Stimulated activated CD8-positive, alpha-beta memory T cell treated with anti-CD3 and anti-CD28 coated beads, Interleukin-15, amount 100 ng/mL, for 24 hours (primary cell): Measurements from ENCODE around the gene DGKB.

Source experiments
- DNase-seq: peaks from one replicate; pipeline ENCODE4 v3.0.0-alpha.2; 2020; ENCODE audit warnings: low read depth

DGKB gene

GRCh38 chr7:14859267-14859666 lies 43.3 kb downstream of the DGKB start:
- no peak for DNase-seq

GRCh38 chr7:14858866-14859265 lies 43.7 kb downstream of the DGKB start:
- DNase-seq: no peak

GRCh38 chr7:14858410-14858809 lies 44.1 kb downstream of the DGKB start:
- no peak for DNase-seq

GRCh38 chr7:14855033-14855794 lies 47.3 kb downstream of the DGKB start:
- DNase-seq: no peak

- no peak for DNase-seq
Measured at GRCh38 chr7:14854471-14854870, 48.1 kb downstream of the DGKB start.

DNA sequence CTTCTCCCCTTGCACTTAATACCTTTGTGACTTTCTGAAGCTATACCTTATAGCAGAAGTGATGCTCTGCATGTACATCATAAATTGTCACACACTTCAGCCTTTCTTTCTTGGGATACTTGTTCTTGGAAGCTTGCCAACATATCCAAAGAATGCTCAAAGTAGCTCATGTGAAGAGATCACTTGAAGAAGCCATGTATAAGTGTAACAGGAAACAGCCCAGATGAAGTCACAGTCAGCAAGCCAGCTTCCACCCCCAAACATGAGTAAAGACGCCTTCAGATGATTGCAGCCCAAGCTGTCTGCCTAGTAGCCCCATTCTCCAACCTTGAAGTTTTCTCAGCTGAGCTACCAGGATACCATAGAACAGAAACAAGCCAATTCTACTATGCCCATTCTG lies 50.9 kb downstream of the DGKB start:
- DNase-seq: no peak

DNA sequence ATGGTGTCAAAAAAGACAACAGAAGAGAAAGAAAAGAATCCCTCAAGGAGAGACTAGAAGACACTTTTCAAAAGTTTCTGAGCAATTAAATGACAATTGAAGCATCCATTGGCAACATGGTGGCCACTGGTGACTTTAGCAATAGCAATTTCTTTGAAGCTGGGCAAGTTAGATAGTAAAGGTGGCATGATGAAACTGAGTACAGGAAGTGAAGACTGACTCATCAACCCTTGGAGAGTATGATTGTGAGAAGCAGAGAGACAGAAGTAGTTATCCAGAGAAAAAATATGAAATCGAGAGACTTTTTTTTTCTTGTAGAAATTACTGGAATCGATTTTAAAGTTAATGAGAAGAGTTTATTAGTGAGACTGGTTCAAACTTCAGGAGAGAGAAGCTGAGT lies 52.5 kb downstream of the DGKB start:
- DNase-seq: no peak

DNA sequence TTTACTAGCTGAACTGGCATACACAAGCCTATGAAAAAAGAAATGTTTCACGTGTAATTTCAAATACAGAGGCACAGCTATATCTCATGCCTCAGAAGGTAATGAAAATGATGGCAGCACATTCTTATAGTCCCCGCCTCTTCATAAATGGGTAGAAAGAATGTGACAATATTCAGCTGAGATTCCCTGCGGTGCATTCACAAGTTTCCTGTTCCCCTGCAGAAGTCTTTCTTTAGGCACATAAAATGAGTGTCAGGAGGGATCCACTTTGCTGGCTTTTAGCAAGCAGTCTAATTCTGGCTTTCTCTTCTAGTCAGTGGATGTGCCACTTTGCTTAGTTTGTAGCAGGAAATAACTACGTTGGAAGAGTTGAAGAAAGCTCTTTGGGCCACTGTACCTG lies 56.1 kb downstream of the DGKB start:
- no peak for DNase-seq

DNA sequence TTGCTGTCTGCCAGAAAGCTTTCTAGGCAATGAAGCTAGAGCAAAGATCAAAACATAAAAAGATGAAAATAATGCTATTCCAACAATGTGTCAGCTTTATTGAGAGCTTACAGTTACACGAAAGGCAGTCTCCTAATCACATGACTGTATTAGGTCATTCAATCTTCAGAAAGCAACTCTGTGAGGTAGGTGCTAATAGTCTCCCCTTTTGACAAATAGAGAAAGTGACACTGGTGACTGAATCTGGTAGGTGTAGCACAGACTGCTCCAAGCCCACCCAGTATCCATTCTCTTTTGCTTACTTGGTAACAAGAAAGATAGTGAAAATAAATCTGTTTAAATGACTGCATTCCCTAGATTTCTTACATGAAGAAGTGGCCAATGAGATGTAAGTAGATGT lies 58.8 kb downstream of the DGKB start:
- no peak for DNase-seq

GRCh38 chr7:14842523-14842922 lies 60.0 kb downstream of the DGKB start:
- DNase-seq: no peak

DNA sequence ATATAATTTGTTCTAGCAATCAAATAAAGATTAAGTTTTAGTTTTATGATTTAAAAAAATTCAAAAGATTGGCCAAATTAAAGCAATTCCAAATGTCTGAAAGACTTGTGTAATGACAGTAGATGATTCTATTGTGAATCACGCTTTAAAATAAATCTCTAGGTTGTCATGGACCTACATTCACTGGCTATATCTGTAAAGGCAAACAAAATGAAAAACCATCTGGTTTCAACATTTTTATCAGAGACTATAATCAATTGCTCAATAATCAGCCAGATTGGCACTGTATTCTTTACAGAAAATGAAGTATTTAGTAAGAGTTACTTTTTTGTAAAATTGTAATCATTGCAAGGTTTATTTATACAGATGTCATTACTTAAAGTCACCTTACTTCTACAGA lies 60.7 kb downstream of the DGKB start:
- DNase-seq: no peak

DNA sequence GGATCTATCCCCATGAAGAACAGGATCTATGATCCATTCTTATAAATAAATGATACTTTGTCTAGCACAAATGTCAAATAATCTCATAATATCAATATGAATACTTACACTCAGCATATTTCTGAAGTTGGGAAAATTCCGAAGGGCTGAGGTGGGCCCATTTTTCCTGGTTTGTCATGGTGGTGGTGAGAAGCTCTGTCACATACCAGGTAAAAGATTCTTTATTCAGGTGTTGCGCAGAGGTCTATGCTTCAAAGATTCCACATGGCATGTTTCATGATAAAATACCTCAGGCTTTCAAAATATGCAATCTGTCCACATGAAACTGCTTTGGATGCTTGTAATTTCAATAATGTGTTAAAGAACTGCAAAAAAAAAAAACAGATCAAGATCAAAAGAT lies 61.5 kb downstream of the DGKB start:
- DNase-seq: no peak

- no peak for DNase-seq
Measured at GRCh38 chr7:14839307-14839706, 63.2 kb downstream of the DGKB start.

- DNase-seq: no peak
Measured at GRCh38 chr7:14837216-14837615, 65.3 kb downstream of the DGKB start.

- DNase-seq: no peak
Measured at GRCh38 chr7:14836571-14837189, 65.9 kb downstream of the DGKB start.

DNA sequence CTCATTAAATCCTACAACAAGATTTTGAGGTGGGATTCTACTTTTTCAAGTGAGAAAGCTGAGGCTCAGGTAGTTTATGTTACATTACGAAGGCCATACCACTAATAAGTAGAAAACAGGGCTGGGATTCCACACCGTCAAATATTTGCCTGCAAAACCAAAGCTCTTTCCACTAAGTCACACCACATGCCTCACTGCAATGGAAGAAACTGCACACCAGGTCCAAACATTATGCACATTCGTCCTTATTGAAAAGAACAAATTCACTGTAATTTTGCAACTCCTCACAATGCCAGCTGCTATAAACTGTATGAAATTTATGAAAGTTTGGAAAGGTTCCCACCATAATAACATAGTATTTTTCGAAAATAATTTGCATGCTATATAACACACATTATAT lies 66.5 kb downstream of the DGKB start:
- no peak for DNase-seq

DNA sequence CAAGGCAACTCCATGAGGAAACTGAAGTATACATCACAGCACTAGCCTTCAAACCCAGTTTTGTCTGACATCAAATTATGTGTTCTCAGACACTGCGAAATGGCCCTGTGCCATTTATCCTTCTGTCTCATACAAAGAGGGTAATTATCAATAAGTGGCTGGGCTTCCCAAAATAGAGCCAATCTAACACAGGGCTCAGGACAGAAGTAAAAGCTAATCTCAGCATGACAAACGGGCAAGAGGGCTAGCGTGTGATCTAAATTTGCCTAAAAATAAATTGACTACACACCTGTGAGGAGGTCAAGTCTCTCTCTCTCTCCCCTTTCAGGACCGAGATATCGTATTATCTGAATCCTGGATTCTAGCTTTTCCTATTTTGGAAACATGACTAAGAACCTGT lies 67.2 kb downstream of the DGKB start:
- DNase-seq: no peak

- no peak for DNase-seq
Measured at GRCh38 chr7:14834883-14835282, 67.7 kb downstream of the DGKB start.

DNA sequence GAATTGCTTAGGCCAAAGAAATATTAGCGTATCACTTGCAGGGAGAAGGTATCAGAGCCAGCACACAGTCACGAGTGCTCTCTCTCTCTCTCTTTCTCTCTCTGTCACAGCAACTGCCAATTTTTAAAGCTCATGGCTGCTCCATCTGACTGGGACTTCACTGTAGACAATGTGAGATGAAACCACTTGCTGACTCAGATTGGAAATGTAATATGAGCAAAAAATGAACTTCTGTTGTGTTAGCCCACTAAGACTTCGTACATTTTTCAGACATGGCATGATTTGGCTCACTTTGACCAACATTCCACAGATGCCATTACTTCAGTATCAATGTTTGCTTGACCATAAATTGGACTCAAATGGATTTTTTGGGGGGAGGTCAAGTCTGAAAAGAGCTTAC lies 68.1 kb downstream of the DGKB start:
- DNase-seq: no peak

DNA sequence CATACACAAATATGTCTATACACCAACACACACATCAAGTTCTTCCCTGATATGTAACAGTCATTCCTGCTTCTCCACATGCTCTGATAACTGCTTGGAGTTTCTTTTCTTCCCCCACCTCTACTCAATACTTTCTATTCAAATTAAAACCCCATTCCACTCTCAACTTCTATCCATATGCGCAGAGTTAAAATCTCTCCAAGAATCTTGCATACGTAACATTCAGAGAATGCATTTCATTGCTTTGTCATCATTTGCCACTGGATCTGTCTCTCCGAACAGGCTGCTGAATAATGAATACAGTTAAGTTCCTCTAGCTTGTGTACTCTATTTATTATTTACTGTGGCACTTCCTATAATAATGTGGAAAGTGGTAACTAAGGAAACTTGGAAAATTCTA lies 68.8 kb downstream of the DGKB start:
- no peak for DNase-seq

DNA sequence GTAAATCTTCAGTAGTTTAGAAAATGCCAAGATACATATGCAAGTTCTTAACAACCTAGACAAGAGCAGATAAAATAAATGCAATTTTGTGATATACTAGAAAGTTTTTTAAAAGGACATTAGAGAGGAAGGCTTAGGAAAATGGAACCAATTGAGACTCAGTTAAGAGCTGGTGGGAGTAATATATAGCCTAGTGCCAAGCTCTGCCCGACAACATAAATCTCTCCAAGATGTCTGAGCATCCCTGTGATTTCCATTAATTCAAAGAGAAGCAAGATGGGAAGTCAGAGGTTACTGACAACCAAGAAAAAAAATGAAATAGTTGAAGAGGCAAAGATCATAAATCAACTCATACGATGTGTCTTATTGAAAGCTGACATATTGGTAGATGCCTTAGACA lies 74.5 kb downstream of the DGKB start:
- no peak for DNase-seq

GRCh38 chr7:14826426-14826825 lies 76.1 kb downstream of the DGKB start:
- DNase-seq: no peak

DNA sequence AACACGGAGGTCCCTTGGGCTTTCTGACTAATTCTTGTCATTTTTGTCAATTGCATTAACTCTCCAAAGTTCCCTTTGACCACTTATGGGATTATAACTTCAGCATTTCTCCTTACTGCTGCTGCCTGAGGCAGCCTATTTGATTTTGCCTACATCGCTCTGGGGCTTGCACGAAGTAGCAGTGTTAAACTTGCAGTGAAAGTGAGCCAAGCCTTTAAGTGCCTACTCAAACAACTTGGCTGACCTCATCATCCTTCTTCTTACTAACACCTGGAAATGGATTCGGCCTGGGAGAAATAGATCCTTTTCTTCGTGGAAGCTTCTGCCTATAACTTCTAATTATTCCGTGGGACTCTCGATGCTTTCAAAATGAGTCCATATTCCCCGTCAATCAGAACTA lies 76.6 kb downstream of the DGKB start:
- DNase-seq: no peak

DNA sequence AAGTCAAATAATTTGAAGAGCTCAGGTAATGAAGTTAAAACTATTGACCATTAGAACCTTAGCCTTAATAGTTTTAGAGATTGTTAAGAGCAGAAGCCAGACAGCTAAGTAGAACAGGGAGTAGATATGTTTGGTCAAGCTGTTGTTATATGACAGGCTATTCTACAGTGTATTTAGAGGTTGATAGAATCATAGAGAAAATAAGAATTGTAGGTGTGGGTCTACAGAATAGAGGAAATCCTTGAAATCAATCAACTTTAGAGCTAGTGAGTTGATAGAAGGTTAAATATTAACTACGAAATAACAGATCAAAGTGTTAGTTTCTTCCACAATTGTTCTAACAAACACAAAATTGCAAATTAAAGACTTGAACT lies 80.1 kb downstream of the DGKB start:
- DNase-seq: no peak
